SU-DHL-6 (cell line): ENCODE results near the gene KDSR.

Experiments used
- H2AFZ ChIP-seq: fragments of 200-600 bp; sonication (generic); 2 replicates; pipeline ENCODE4 v1.6.1; 2014; ENCODE audit warnings: low read depth, mild to moderate bottlenecking, moderate library complexity, mixed read lengths, antibody characterized with exemption, low read length; ENCODE audit not compliant: severe bottlenecking
- H3F3A ChIP-seq: fragments of 200-600 bp; shearing (Covaris generic); 2 replicates; pipeline ENCODE4 v1.6.0; 2016; ENCODE audit warnings: antibody characterized with exemption, mild to moderate bottlenecking; ENCODE audit not compliant: insufficient read depth
- H3K27ac ChIP-seq: fragments of 200-600 bp; sonication (generic); 2 replicates; pipeline ENCODE4 v1.5.1; 2016; ENCODE audit warnings: low read depth, mild to moderate bottlenecking, low read length, moderate library complexity, mixed read lengths
- H3K27me3 ChIP-seq: fragments of 200-600 bp; sonication (generic), shearing (Covaris generic); 2 replicates; pipeline ENCODE4 v1.6.0; 2014; ENCODE audit warnings: mild to moderate bottlenecking, low read length
- H3K36me3 ChIP-seq: fragments of 200-600 bp; sonication (generic); 2 replicates; pipeline ENCODE4 v1.6.1; 2014; ENCODE audit warnings: mild to moderate bottlenecking, low read length, mixed read lengths
- H3K4me2 ChIP-seq: fragments of 300-600, 200-600 bp; shearing (Covaris generic), sonication (generic); 2 replicates; pipeline ENCODE4 v1.6.0; 2014; ENCODE audit warnings: low read length, low read depth, mild to moderate bottlenecking; ENCODE audit not compliant: poor library complexity, severe bottlenecking
- H3K4me3 ChIP-seq: fragments of 200-600 bp; sonication (generic); 2 replicates; pipeline ENCODE4 v1.5.1; 2014; ENCODE audit warnings: antibody characterized with exemption, low read length, mild to moderate bottlenecking, mixed read lengths; ENCODE audit not compliant: insufficient read depth, poor library complexity, severe bottlenecking
- H3K79me2 ChIP-seq: fragments of 200-600 bp; sonication (generic); 2 replicates; pipeline ENCODE4 v1.6.1; 2014; ENCODE audit warnings: mild to moderate bottlenecking, low read length, moderate library complexity; ENCODE audit not compliant: insufficient read depth
- H3K9ac ChIP-seq: fragments of 200-600 bp; sonication (generic); 2 replicates; pipeline ENCODE4 v1.7.0; 2014; ENCODE audit warnings: mild to moderate bottlenecking, low read length
- H3K9me2 ChIP-seq: fragments of 200-600 bp; sonication (generic); replicated peaks from 2 replicates; pipeline ENCODE4 v1.6.1; 2014; ENCODE audit warnings: low read length; ENCODE audit not compliant: insufficient read depth
- H3K9me3 ChIP-seq: fragments of 200-600 bp; sonication (generic); 2 replicates; pipeline ENCODE4 v1.6.1; 2014; ENCODE audit warnings: low read length, mixed read lengths; ENCODE audit not compliant: insufficient read depth
- H4K20me1 ChIP-seq: fragments of 200-600 bp; sonication (generic); 2 replicates; pipeline ENCODE4 v1.6.1; 2014; ENCODE audit warnings: low read depth, mild to moderate bottlenecking, antibody characterized with exemption, low read length, moderate library complexity, mixed read lengths
- CTCF ChIP-seq: fragments of 200-600 bp; sonication (generic); IDR thresholded peaks from one replicate; pipeline ENCODE4 v1.5.1; 2017; ENCODE audit warnings: antibody characterized with exemption, mild to moderate bottlenecking, low read length, moderate library complexity; ENCODE audit not compliant: insufficient read depth, poor library complexity, severe bottlenecking
- EZH2phosphoT487 ChIP-seq: fragments of 200-600 bp; sonication (generic), shearing (Covaris generic); conservative IDR thresholded peaks from 2 replicates; pipeline ENCODE4 v1.6.1; 2018; ENCODE audit warnings: mild to moderate bottlenecking, antibody characterized with exemption, low read length, moderate library complexity, mixed read lengths

The KDSR gene

GRCh38 chr18:63395503-63395902, 28.5 kb upstream of the KDSR start:
- TF ChIP-seq EZH2phosphoT487: no peak
- no peak for TF ChIP-seq CTCF
- Histone ChIP-seq H3F3A (0 out of 2 replicates have a peak, but pooled peaks cover 3% of the 10 kb centered on the region), H3K27me3 (no peaks in the 10 kb centered on the region), H3K27ac (no peak overlapping the region), H3K9me2 (no peaks in the 10 kb centered on the region), H4K20me1 (no peaks in the 10 kb centered on the region), H3K9me3 (no peaks in the 10 kb centered on the region), H3K9ac (no peak overlapping the region), H2AFZ (no peak overlapping the region), H3K36me3 (peaks cover 52% of the 10 kb centered on the region), H3K4me3 (no peak overlapping the region), H3K4me2 (no peak overlapping the region), H3K79me2 (no peaks in the 10 kb centered on the region)

- H3K36me3 ChIP-seq: peaks cover 48% of the 10 kb centered on the region
- no peak overlapping the region for H3K4me3 ChIP-seq
- H3K27me3 ChIP-seq: no peaks in the 10 kb centered on the region
Observed at GRCh38 chr18:63394954-63395353, 27.9 kb upstream of the KDSR start.

GRCh38 chr18:63387861-63388260, 20.9 kb upstream of the KDSR start:
- Histone ChIP-seq H3K27ac (no peak overlapping the region), H4K20me1 (no peaks in the 10 kb centered on the region), H3K36me3 (peaks cover 14% of the 10 kb centered on the region; the same call in 1 of the 2 replicates), H3K27me3 (no peaks in the 10 kb centered on the region), H3K79me2 (no peaks in the 10 kb centered on the region), H3K4me3 (no peak overlapping the region), H3K9ac (no peak overlapping the region), H3K4me2 (no peak overlapping the region), H3F3A (no peaks in the 10 kb centered on the region), H2AFZ (no peak overlapping the region), H3K9me3 (no peaks in the 10 kb centered on the region), H3K9me2 (no peaks in the 10 kb centered on the region)
- no peak for TF ChIP-seq EZH2phosphoT487
- no peak for TF ChIP-seq CTCF

More at GRCh38 chr18:63394954-63395353, 27.9 kb upstream of the KDSR start:
- Histone ChIP-seq H3K27ac (no peak overlapping the region), H3K9me2 (no peaks in the 10 kb centered on the region), H4K20me1 (no peaks in the 10 kb centered on the region), H3K9me3 (no peaks in the 10 kb centered on the region), H3F3A (0 out of 2 replicates have a peak, but pooled peaks cover 3% of the 10 kb centered on the region), H3K4me2 (no peak overlapping the region), H3K79me2 (no peaks in the 10 kb centered on the region), H2AFZ (no peak overlapping the region), H3K9ac (no peak overlapping the region)
- TF ChIP-seq EZH2phosphoT487 (no peak), CTCF (no peak)

GRCh38 chr18:63382843-63383242, 15.8 kb upstream of the KDSR start:
- no peaks in the 10 kb centered on the region for H3K27me3 ChIP-seq
- H4K20me1 ChIP-seq: no peaks in the 10 kb centered on the region
- H3K9me3 ChIP-seq: no peaks in the 10 kb centered on the region
- H3K9ac ChIP-seq: no peak overlapping the region
- H3K4me2 ChIP-seq: no peak overlapping the region
- H3K79me2 ChIP-seq: no peaks in the 10 kb centered on the region
- H3K9me2 ChIP-seq: no peaks in the 10 kb centered on the region
- no peak overlapping the region for H2AFZ ChIP-seq
- H3K4me3 ChIP-seq: no peak overlapping the region
- H3F3A ChIP-seq: no peaks in the 10 kb centered on the region
- no peaks in the 10 kb centered on the region for H3K36me3 ChIP-seq
- no peak for TF ChIP-seq CTCF
- no peak for TF ChIP-seq EZH2phosphoT487
- no peak overlapping the region for H3K27ac ChIP-seq
